ENCODE data around the gene LALBA.
"Not testable (repeated sequence)": the region's sequence is repeated elsewhere in the genome, so short reads cannot be mapped to it uniquely, and the experiment has no call there.

The LALBA gene

GRCh38 chr12:48569946-48570345, at the start of gene LALBA:
Gene LALBA (minus strand): TSS chr12:48570046. CDS start chr12:48570020, 26 bp downstream.
- no peak for DNase-seq

GRCh38 chr12:48618541-48618940, 48.7 kb upstream of the LALBA start:
- DNase-seq, result peak; percentile 75

- no peak for DNase-seq
These were observed 45.8 kb upstream of the LALBA start for GRCh38 chr12:48615681-48616080.

- no peak for DNase-seq
These were observed 43.5 kb upstream of the LALBA start for GRCh38 chr12:48613321-48613720.

- no peak for DNase-seq
These were observed 32.5 kb upstream of the LALBA start for GRCh38 chr12:48602192-48602989.

- no peak for DNase-seq
These were observed 31.3 kb upstream of the LALBA start for GRCh38 chr12:48601013-48601756.

GRCh38 chr12:48600552-48600951, 30.7 kb upstream of the LALBA start:
- no peak for DNase-seq

- DNase-seq, result no peak
These were observed 22.8 kb upstream of the LALBA start for GRCh38 chr12:48592591-48593086.

GRCh38 chr12:48586361-48586760, 16.5 kb upstream of the LALBA start:
- no peak for DNase-seq

- DNase-seq, result no peak
These were observed 13.9 kb upstream of the LALBA start for GRCh38 chr12:48583728-48584127.

- no peak for DNase-seq
These were observed 11.0 kb upstream of the LALBA start for GRCh38 chr12:48580831-48581230.

- no peak for DNase-seq
These were observed 2.5 kb upstream of the LALBA start for GRCh38 chr12:48572326-48572725.

- DNase-seq, result no peak
These were observed 2.1 kb downstream of the LALBA start for GRCh38 chr12:48567731-48568130.

GRCh38 chr12:48557919-48558318, 11.9 kb downstream of the LALBA start:
- DNase-seq, result no peak

- no peak for DNase-seq
These were observed 13.2 kb downstream of the LALBA start for GRCh38 chr12:48556631-48557030.

GRCh38 chr12:48553666-48554343, 16.0 kb downstream of the LALBA start:
- DNase-seq, result not testable (repeated sequence)

- not testable (repeated sequence) for DNase-seq
These were observed 18.2 kb downstream of the LALBA start for GRCh38 chr12:48551636-48552035.

- DNase-seq, result not testable (repeated sequence)
These were observed 22.8 kb downstream of the LALBA start for GRCh38 chr12:48547012-48547411.

GRCh38 chr12:48545833-48546469, 23.9 kb downstream of the LALBA start:
- no peak for DNase-seq

GRCh38 chr12:48542300-48542928, 27.4 kb downstream of the LALBA start:
- DNase-seq, result peak; percentile 39

GRCh38 chr12:48536602-48537001, 33.2 kb downstream of the LALBA start:
- DNase-seq, result no peak

- no peak for DNase-seq
These were observed 37.2 kb downstream of the LALBA start for GRCh38 chr12:48532601-48533000.

Data from activated CD4-positive, CD25-positive, alpha-beta regulatory T cell treated with anti-CD3 and anti-CD28 coated beads, Interleukin-2, amount 50 U/mL, for 72 hours (primary cell).